H1 (cell line): Measurements from ENCODE around the gene LRCH1. TPM values are rescaled to one million over a fixed set of nuclear protein-coding genes. Genes with fewer than 3 reads are reported as not detected.

Source experiments
- CTCF ChIA-PET: fragments of 300-600 bp; sonication (Branson Sonifier 250); formaldehyde crosslinking; loops from one replicate; lab custom pipeline; 2021; ENCODE audit not compliant: partially characterized antibody; lab: Charles Lee
- POLR2A ChIA-PET: fragments of 300-600 bp; sonication (Branson Sonifier 250); formaldehyde crosslinking; loops from one replicate; lab custom pipeline; 2021; ENCODE audit warnings: inconsistent platforms; ENCODE audit not compliant: partially characterized antibody; lab: Charles Lee
- DNase-seq, 2 experiments: peaks; one replicate each; pipeline versions ENCODE4 v3.0.0 to v3.0.0-alpha.2; 2010 to 2022; ENCODE audit warnings: low spot score in 2 of 2, low read depth in 1 of 2, mixed read lengths in 1 of 2
- FAIRE-seq: peaks from 2 replicates; lab custom pipeline; 2011; peaks lifted over from hg19 to GRCh38; lab: Jason Lieb, UNC
- H2AFZ ChIP-seq: 2 replicates; pipeline ENCODE4 v1.8.1; 2012; ENCODE audit warnings: low read length, inconsistent platforms
- H2AK5ac ChIP-seq: 2 replicates; pipeline ENCODE4 v1.6.1; 2013; ENCODE audit warnings: low read depth, low read length
- H2BK120ac ChIP-seq: replicated peaks from 2 replicates; pipeline ENCODE3; 2013; ENCODE audit warnings: low read depth, low read length, inconsistent platforms
- H2BK12ac ChIP-seq: 2 replicates; pipeline ENCODE4 v1.6.1; 2013; ENCODE audit warnings: low read depth, low read length
- H2BK15ac ChIP-seq: 2 replicates; pipeline ENCODE4 v1.6.1; 2013; ENCODE audit warnings: low read length
- H2BK20ac ChIP-seq: 2 replicates; pipeline ENCODE4 v1.6.1; 2013; ENCODE audit warnings: low read length
- H2BK5ac ChIP-seq: 2 replicates; pipeline ENCODE4 v1.6.1; 2013; ENCODE audit warnings: low read depth, low read length
- H3K14ac ChIP-seq: 2 replicates; pipeline ENCODE4 v1.6.1; 2013; ENCODE audit warnings: inconsistent platforms; ENCODE audit not compliant: insufficient read length
- H3K18ac ChIP-seq: 2 replicates; pipeline ENCODE4 v1.6.1; 2013; ENCODE audit warnings: low read length; ENCODE audit errors: extremely low read depth
- H3K23ac ChIP-seq: 2 replicates; pipeline ENCODE4 v1.6.1; 2013; ENCODE audit warnings: inconsistent platforms; ENCODE audit not compliant: insufficient read length
- H3K23me2 ChIP-seq: 2 replicates; pipeline ENCODE4 v1.6.1; 2013; ENCODE audit warnings: low read depth, low read length
- H3K27ac ChIP-seq: 2 replicates; pipeline ENCODE4 v1.6.1; 2011; ENCODE audit warnings: low read depth, low read length, inconsistent platforms
- H3K27me3 ChIP-seq, 4 experiments: replicated peaks in 1 of 4; 1 replicate in 1 of 4; 2 replicates in 3 of 4; pipeline versions ENCODE4 v1.6.1 to v1.8.1; 2011 to 2013; ENCODE audit warnings: low read length in 3 of 4, mild to moderate bottlenecking in 3 of 4, inconsistent platforms in 2 of 4, mixed read lengths in 2 of 4, moderate library complexity in 1 of 4; ENCODE audit not compliant: control insufficient read depth in 3 of 4, insufficient read depth in 3 of 4; ENCODE audit errors: extremely low read depth in 1 of 4
- H3K36me3 ChIP-seq, 4 experiments: 2 replicates each; pipeline versions ENCODE4 v1.6.1 to v1.8.1; 2011 to 2013; ENCODE audit warnings: mild to moderate bottlenecking in 4 of 4, low read length in 3 of 4, moderate library complexity in 2 of 4, control low read depth in 1 of 4, inconsistent platforms in 1 of 4; ENCODE audit not compliant: insufficient read depth in 4 of 4, control insufficient read depth in 2 of 4
- H3K4ac ChIP-seq: replicated peaks from 2 replicates; pipeline ENCODE3; 2013; ENCODE audit warnings: low read length, low read depth, mixed read lengths, inconsistent platforms; ENCODE audit not compliant: insufficient read length
- H3K4me1 ChIP-seq, 4 experiments: replicated peaks in 1 of 4; 1 replicate in 1 of 4; 2 replicates in 3 of 4; pipeline versions ENCODE4 v1.6.1 to v1.8.1; 2011 to 2013; ENCODE audit warnings: low read length in 3 of 4, inconsistent platforms in 2 of 4, mixed read lengths in 1 of 4; ENCODE audit not compliant: insufficient read depth in 4 of 4, control insufficient read depth in 3 of 4
- H3K4me2 ChIP-seq, 2 experiments: 2 replicates each; pipeline versions ENCODE4 v1.6.1 to v1.8.1; 2011 to 2013; ENCODE audit warnings: low read depth in 2 of 2, low read length in 2 of 2, control low read depth in 1 of 2, inconsistent platforms in 1 of 2, mild to moderate bottlenecking in 1 of 2; ENCODE audit not compliant: insufficient read depth in 1 of 2
- H3K4me3 ChIP-seq, 4 experiments: fragments of 200-600, 300-600 bp in 1 of 4; sonication (generic), shearing (Covaris generic), sonication (Bioruptor Twin) in 1 of 4; 2 replicates each; pipeline versions ENCODE4 v1.5.1 to v1.8.1; 2011 to 2016; ENCODE audit warnings: low read length in 4 of 4, low read depth in 3 of 4, control low read depth in 2 of 4, inconsistent platforms in 2 of 4, mild to moderate bottlenecking in 2 of 4, mixed read lengths in 1 of 4, moderate library complexity in 1 of 4; ENCODE audit not compliant: insufficient read depth in 2 of 4; ENCODE audit errors: extremely low read depth in 1 of 4
- H3K56ac ChIP-seq: replicated peaks from 2 replicates; pipeline ENCODE3; 2013; ENCODE audit warnings: low read depth, mild to moderate bottlenecking, mixed read lengths, low read length, inconsistent platforms; ENCODE audit not compliant: insufficient read length
- H3K79me1 ChIP-seq: 2 replicates; pipeline ENCODE4 v1.6.1; 2013; ENCODE audit warnings: low read depth, low read length, control low read depth
- H3K79me2 ChIP-seq, 2 experiments: 2 replicates each; pipeline versions ENCODE4 v1.6.1 to v1.8.1; 2012 to 2013; ENCODE audit warnings: low read length in 2 of 2, mild to moderate bottlenecking in 2 of 2, inconsistent platforms in 1 of 2; ENCODE audit not compliant: insufficient read depth in 2 of 2, control insufficient read depth in 1 of 2
- H3K9ac ChIP-seq, 4 experiments: replicated peaks in 1 of 4; 1 replicate in 1 of 4; 2 replicates in 3 of 4; pipeline versions ENCODE4 v1.6.1 to v1.8.1; 2011 to 2013; ENCODE audit warnings: low read depth in 3 of 4, low read length in 3 of 4, control low read depth in 2 of 4, mild to moderate bottlenecking in 2 of 4, moderate library complexity in 2 of 4, inconsistent platforms in 1 of 4; ENCODE audit errors: extremely low read depth in 1 of 4
- H3K9me3 ChIP-seq, 2 experiments: 2 replicates each; pipeline versions ENCODE4 v1.6.1 to v1.8.1; 2012 to 2013; ENCODE audit warnings: mild to moderate bottlenecking in 2 of 2, moderate library complexity in 2 of 2, control low read depth in 1 of 2, inconsistent platforms in 1 of 2, low read depth in 1 of 2, low read length in 1 of 2, mixed read lengths in 1 of 2; ENCODE audit not compliant: insufficient read depth in 2 of 2
- H4K20me1 ChIP-seq, 2 experiments: replicated peaks in 1 of 2; 2 replicates each; pipeline versions ENCODE3 to v1.8.1; 2011 to 2013; ENCODE audit warnings: inconsistent platforms in 2 of 2, low read length in 2 of 2, mild to moderate bottlenecking in 1 of 2; ENCODE audit not compliant: insufficient read depth in 2 of 2, control insufficient read depth in 1 of 2
- H4K5ac ChIP-seq: 2 replicates; pipeline ENCODE4 v1.6.1; 2013; ENCODE audit warnings: low read length, low read depth, mixed read lengths, inconsistent platforms; ENCODE audit not compliant: insufficient read length
- H4K8ac ChIP-seq: 2 replicates; pipeline ENCODE4 v1.8.0; 2013; ENCODE audit warnings: mild to moderate bottlenecking, moderate library complexity, low read length, inconsistent platforms; ENCODE audit not compliant: insufficient read depth; ENCODE audit errors: extremely low read depth
- H4K91ac ChIP-seq: replicated peaks from 2 replicates; pipeline ENCODE3; 2013; ENCODE audit warnings: low read length, mixed read lengths, inconsistent platforms; ENCODE audit not compliant: insufficient read length
- BRCA1 ChIP-seq: IDR thresholded peaks from 2 replicates; pipeline ENCODE4 v1.6.1; 2012; ENCODE audit warnings: low read depth, low read length, improper control_type of control experiment
- CHD1 ChIP-seq: IDR thresholded peaks from 2 replicates; pipeline ENCODE4 v1.6.1; 2012; ENCODE audit warnings: low read depth, low read length, improper control_type of control experiment
- CTBP2 ChIP-seq: IDR thresholded peaks from 2 replicates; pipeline ENCODE4 v1.7.0; 2011; ENCODE audit warnings: borderline replicate concordance, mild to moderate bottlenecking, moderate library complexity, mixed read lengths, low read length; ENCODE audit not compliant: insufficient read depth, insufficient read length
- SUZ12 ChIP-seq: fragments of 200-600 bp; sonication (generic); IDR thresholded peaks from 2 replicates; pipeline ENCODE4 v1.6.1; 2012; ENCODE audit warnings: mild to moderate bottlenecking, inconsistent platforms, low read length, moderate library complexity, mixed read lengths
- WGBS, 2 experiments: shearing (Covaris generic) in 1 of 2; methylation state at CpG; one replicate each; pipeline versions ENCODE4 v1.1.6 to v1.1.7; 2013 to 2015; ENCODE audit warnings: low lambda C conversion rate in 2 of 2, mixed read lengths in 2 of 2, inconsistent platforms in 1 of 2, low coverage in 1 of 2, missing lambda C conversion rate in 1 of 2; ENCODE audit not compliant: insufficient replicate concordance in 2 of 2, insufficient coverage in 1 of 2, insufficient read length in 1 of 2; ENCODE audit errors: extremely low coverage in 1 of 2, missing lambda C conversion rate in 1 of 2; 5-methylcytosine and 5-hydroxymethylcytosine counted together
- polyA plus RNA-seq, 7 experiments: library from polyadenylated mRNA; depleted of rRNA in 3 of 7; stranded (reverse) in 5 of 7; unstranded in 2 of 7; fragments of >200 nt in 5 of 7; fragments of 200-250 nt in 2 of 7; gene quantifications; 1 replicate in 5 of 7; 2 replicates in 1 of 7; 4 replicates in 1 of 7; pipeline versions ENCODE4 v1.2.1 to v1.2.3, GENCODE V29; 2011 to 2013; ENCODE audit warnings: missing spikeins in 2 of 7, mixed read lengths in 2 of 7
- total RNA-seq: library from RNA; stranded (reverse); fragmentation: NEBNext Ultra II Directional; extraction: Animal tissue kit (Norgen Biotek cat#: 25700); gene quantifications from 2 replicates; pipeline ENCODE4 v1.2.1, GENCODE V29; 2021
- TF ChIP-seq, protein P1 (sequence below): IDR thresholded peaks from 2 replicates; pipeline ENCODE4 v1.6.1; 2012; ENCODE audit warnings: low read length, inconsistent platforms

The LRCH1 gene
- total and polyA plus RNA-seq, 2 of the 8 experiments (the other 6 are each of a cell fraction or from before 2014, with no cell fraction given), result 3.0 to 10.1 TPM

DNA sequence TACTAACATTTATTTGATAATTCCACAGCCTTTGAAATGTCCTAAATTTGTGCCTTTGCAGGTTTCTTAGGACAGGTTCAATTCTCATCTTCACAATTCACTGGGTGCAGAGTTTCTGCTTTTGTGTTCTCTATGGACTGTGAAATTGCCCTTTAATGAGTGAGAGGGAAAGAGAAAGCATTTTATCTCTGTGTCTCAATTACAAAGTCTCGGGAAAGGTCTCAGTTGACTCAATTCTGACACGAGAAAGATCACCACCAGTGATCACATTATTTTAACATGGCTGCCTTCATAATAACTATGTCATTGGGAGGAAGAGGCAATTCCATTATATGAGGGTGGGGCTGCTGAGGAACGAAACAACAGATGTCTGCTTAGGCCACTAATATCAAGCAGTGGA lies 26.2 kb upstream of the LRCH1 start:
- POLR2A ChIA-PET, result no interaction called here
- no peak overlapping the region for H3K4ac ChIP-seq
- H2BK120ac ChIP-seq, result no peak overlapping the region
- H2BK5ac ChIP-seq, result no peak overlapping the region
- no peak overlapping the region for H2BK12ac ChIP-seq
- no peak overlapping the region for H3K18ac ChIP-seq
- no peak overlapping the region for H3K9ac ChIP-seq
- H3K27me3 ChIP-seq, result no peaks in the 10 kb centered on the region
- no peak overlapping the region for H2AFZ ChIP-seq
- no peak overlapping the region for H4K5ac ChIP-seq
- H3K56ac ChIP-seq, result no peak overlapping the region
- FAIRE-seq, result no peak
- H3K79me2 ChIP-seq, result no peaks in the 10 kb centered on the region
- H3K79me1 ChIP-seq, result no peaks in the 10 kb centered on the region
- no peak for DNase-seq
- no peak overlapping the region for H2BK20ac ChIP-seq
- no peak overlapping the region for H3K4me2 ChIP-seq
- H3K36me3 ChIP-seq, result no peaks in the 10 kb centered on the region
- 89% methylated on average over 3 of the region's 3 CpGs; no CpG with 5 or more reads in 1 of the 2 experiments for WGBS, 2 experiments
- H4K20me1 ChIP-seq, result no peaks in the 10 kb centered on the region
- no peak overlapping the region for H4K8ac ChIP-seq
- H3K23ac ChIP-seq, result no peak overlapping the region
- H3K14ac ChIP-seq, result no peak overlapping the region
- H3K4me1 ChIP-seq, result no peaks in the 10 kb centered on the region
- H2BK15ac ChIP-seq, result no peak overlapping the region
- H2AK5ac ChIP-seq, result no peak overlapping the region
- no peak overlapping the region for H3K27ac ChIP-seq
- H3K4me3 ChIP-seq, result no peak overlapping the region
- H3K23me2 ChIP-seq, result no peaks in the 10 kb centered on the region
- no peak overlapping the region for H4K91ac ChIP-seq
- H3K9me3 ChIP-seq, result no peaks in the 10 kb centered on the region
- CTCF ChIA-PET, result no interaction called here
- TF ChIP-seq, protein P1, sequence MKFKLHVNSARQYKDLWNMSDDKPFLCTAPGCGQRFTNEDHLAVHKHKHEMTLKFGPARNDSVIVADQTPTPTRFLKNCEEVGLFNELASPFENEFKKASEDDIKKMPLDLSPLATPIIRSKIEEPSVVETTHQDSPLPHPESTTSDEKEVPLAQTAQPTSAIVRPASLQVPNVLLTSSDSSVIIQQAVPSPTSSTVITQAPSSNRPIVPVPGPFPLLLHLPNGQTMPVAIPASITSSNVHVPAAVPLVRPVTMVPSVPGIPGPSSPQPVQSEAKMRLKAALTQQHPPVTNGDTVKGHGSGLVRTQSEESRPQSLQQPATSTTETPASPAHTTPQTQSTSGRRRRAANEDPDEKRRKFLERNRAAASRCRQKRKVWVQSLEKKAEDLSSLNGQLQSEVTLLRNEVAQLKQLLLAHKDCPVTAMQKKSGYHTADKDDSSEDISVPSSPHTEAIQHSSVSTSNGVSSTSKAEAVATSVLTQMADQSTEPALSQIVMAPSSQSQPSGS, result no peak
- TF ChIP-seq CTBP2 (no peak), BRCA1 (no peak), CHD1 (no peak), SUZ12 (no peak)
